IMR-90 (cell line): ENCODE results near the gene TNIP2. TPM values are rescaled to one million over a fixed set of nuclear protein-coding genes. Genes with fewer than 3 reads are reported as not detected.

Experiments
- ATAC-seq: fragments of 200-7000 bp; cut with Tn5 transposase; 2 replicates; pipeline ENCODE4 v1.9.1; 2020; ENCODE audit warnings: low read depth, mild to moderate bottlenecking, moderate library complexity
- BruUV-seq: library from RNA; stranded (reverse); fragments of 400-500 nt; replicated peaks from 2 replicates; lab custom pipeline; 2021; lab: Mats Ljungman, UMichigan
- CTCF ChIA-PET: fragments of 300-600 bp; formaldehyde crosslinking; extraction: SDS; loops from one replicate; lab custom pipeline; 2021; ENCODE audit warnings: antibody characterized with exemption; lab: Yijun Ruan, JAX
- POLR2A ChIA-PET: fragments of 300-600 bp; sonication (Branson Sonifier 250); formaldehyde crosslinking; loops from one replicate; lab custom pipeline; 2022; ENCODE audit warnings: antibody characterized with exemption; ENCODE audit not compliant: unreplicated experiment; lab: Charles Lee
- DNase-seq: peaks from one replicate; pipeline ENCODE4 v3.0.0; 2013
- H2AFZ ChIP-seq: replicated peaks from 2 replicates; pipeline ENCODE3; 2013; ENCODE audit warnings: low read length, mild to moderate bottlenecking; ENCODE audit not compliant: poor library complexity
- H2AK5ac ChIP-seq: 2 replicates; pipeline ENCODE4 v1.6.1; 2013; ENCODE audit warnings: low read depth, low read length, inconsistent platforms
- H2AK9ac ChIP-seq: replicated peaks from 2 replicates; pipeline ENCODE3; 2013; ENCODE audit warnings: mild to moderate bottlenecking, low read depth, low read length, moderate library complexity; ENCODE audit not compliant: poor library complexity
- H2BK120ac ChIP-seq: 2 replicates; pipeline ENCODE4 v1.6.1; 2013; ENCODE audit warnings: low read depth, low read length, inconsistent platforms
- H2BK15ac ChIP-seq: 3 replicates; pipeline ENCODE4 v1.6.1; 2013; ENCODE audit warnings: low read depth, low read length, inconsistent platforms
- H2BK20ac ChIP-seq: 2 replicates; pipeline ENCODE4 v1.6.1; 2013; ENCODE audit warnings: low read depth, mild to moderate bottlenecking, inconsistent platforms, low read length, moderate library complexity
- H2BK5ac ChIP-seq: 2 replicates; pipeline ENCODE4 v1.6.1; 2013; ENCODE audit warnings: mild to moderate bottlenecking, low read depth, low read length, inconsistent platforms; ENCODE audit not compliant: poor library complexity, severe bottlenecking
- H3K14ac ChIP-seq: replicated peaks from 2 replicates; pipeline ENCODE4 v1.6.1; 2013; ENCODE audit warnings: low read depth, low read length, inconsistent platforms
- H3K18ac ChIP-seq: 2 replicates; pipeline ENCODE4 v1.6.1; 2013; ENCODE audit warnings: low read depth, low read length, control low read depth
- H3K23ac ChIP-seq: 2 replicates; pipeline ENCODE4 v1.6.1; 2013; ENCODE audit warnings: low read depth, low read length, inconsistent platforms
- H3K27ac ChIP-seq: 2 replicates; pipeline ENCODE4 v1.5.1; 2013; ENCODE audit warnings: mild to moderate bottlenecking, control low read depth, low read length; ENCODE audit not compliant: insufficient read depth
- H3K27me3 ChIP-seq: 2 replicates; pipeline ENCODE4 v1.6.1; 2013; ENCODE audit warnings: low read length; ENCODE audit not compliant: control insufficient read depth, insufficient read depth
- H3K36me3 ChIP-seq: 2 replicates; pipeline ENCODE4 v1.6.1; 2013; ENCODE audit warnings: low read length, mixed read lengths; ENCODE audit not compliant: control insufficient read depth, insufficient read depth
- H3K4ac ChIP-seq: 2 replicates; pipeline ENCODE4 v1.6.1; 2013; ENCODE audit warnings: low read depth, low read length, inconsistent platforms
- H3K4me1 ChIP-seq: 2 replicates; pipeline ENCODE4 v1.6.1; 2013; ENCODE audit warnings: low read length, mixed read lengths; ENCODE audit not compliant: control insufficient read depth, insufficient read depth
- H3K4me2 ChIP-seq: 2 replicates; pipeline ENCODE4 v1.6.1; 2013; ENCODE audit warnings: low read depth, mild to moderate bottlenecking, control low read depth, low read length, moderate library complexity
- H3K4me3 ChIP-seq: 2 replicates; pipeline ENCODE4 v1.5.1; 2013; ENCODE audit warnings: low read depth, mild to moderate bottlenecking, control low read depth, low read length, moderate library complexity; ENCODE audit not compliant: insufficient read depth
- H3K56ac ChIP-seq: 2 replicates; pipeline ENCODE4 v1.6.1; 2013; ENCODE audit warnings: low read length, inconsistent platforms; ENCODE audit not compliant: insufficient read depth; ENCODE audit errors: extremely low read depth
- H3K79me1 ChIP-seq, 2 experiments: 2 replicates each; pipeline ENCODE4 v1.6.1; 2013; ENCODE audit warnings: low read length in 2 of 2, inconsistent platforms in 1 of 2, low read depth in 1 of 2
- H3K9ac ChIP-seq: 2 replicates; pipeline ENCODE4 v1.6.1; 2013; ENCODE audit warnings: low read depth, low read length, control low read depth
- H3K9me1 ChIP-seq: 2 replicates; pipeline ENCODE4 v1.6.1; 2013; ENCODE audit warnings: low read length, inconsistent platforms; ENCODE audit not compliant: insufficient read depth
- H3K9me3 ChIP-seq: 2 replicates; pipeline ENCODE4 v1.6.1; 2013; ENCODE audit warnings: low read length; ENCODE audit not compliant: control insufficient read depth, insufficient read depth
- H4K20me1 ChIP-seq: 2 replicates; pipeline ENCODE4 v1.6.1; 2013; ENCODE audit warnings: low read length, inconsistent platforms; ENCODE audit not compliant: insufficient read depth
- H4K5ac ChIP-seq: 2 replicates; pipeline ENCODE4 v1.6.1; 2013; ENCODE audit warnings: mild to moderate bottlenecking, low read depth, low read length, control low read depth
- H4K8ac ChIP-seq, 2 experiments: 2 replicates each; pipeline ENCODE4 v1.6.1; 2013; ENCODE audit warnings: low read depth in 2 of 2, low read length in 2 of 2, control low read depth in 1 of 2, inconsistent platforms in 1 of 2
- H4K91ac ChIP-seq: 2 replicates; pipeline ENCODE4 v1.6.1; 2013; ENCODE audit warnings: low read depth, low read length, inconsistent platforms; ENCODE audit not compliant: insufficient read depth
- BHLHE40 ChIP-seq: fragments of 150-350 bp; IDR thresholded peaks from 2 replicates; pipeline ENCODE4 v1.6.1; 2016; ENCODE audit warnings: mild to moderate bottlenecking, low read depth, low read length
- CEBPB ChIP-seq: IDR thresholded peaks from 2 replicates; pipeline ENCODE4 v1.6.1; 2012; ENCODE audit warnings: low read depth, low read length, improper control_type of control experiment
- CHD1 ChIP-seq: IDR thresholded peaks from 2 replicates; pipeline ENCODE4 v1.6.1; 2012; ENCODE audit warnings: low read depth, low read length, improper control_type of control experiment
- CTCF ChIP-seq: conservative IDR thresholded peaks from 2 replicates; pipeline ENCODE4 v1.5.1; 2012; ENCODE audit warnings: mild to moderate bottlenecking, low read depth, low read length, improper control_type of control experiment
- FOS ChIP-seq: fragments of 150-350 bp; IDR thresholded peaks from 2 replicates; pipeline ENCODE4 v1.6.1; 2016; ENCODE audit warnings: low read depth, low read length
- MAFK ChIP-seq: IDR thresholded peaks from 2 replicates; pipeline ENCODE4 v1.6.1; 2012; ENCODE audit warnings: low read depth, low read length, improper control_type of control experiment
- MAZ ChIP-seq: IDR thresholded peaks from 2 replicates; pipeline ENCODE4 v1.6.1; 2012; ENCODE audit warnings: low read depth, mild to moderate bottlenecking, low read length, improper control_type of control experiment, moderate library complexity, borderline replicate concordance
- MXI1 ChIP-seq: IDR thresholded peaks from 2 replicates; pipeline ENCODE4 v1.6.1; 2012; ENCODE audit warnings: low read depth, mild to moderate bottlenecking, low read length, moderate library complexity, borderline replicate concordance
- NFE2L2 ChIP-seq: fragments of 150-350 bp; IDR thresholded peaks from 2 replicates; pipeline ENCODE4 v1.6.1; 2016; ENCODE audit warnings: low read depth, mild to moderate bottlenecking, low read length
- POLR2A ChIP-seq: IDR thresholded peaks from 2 replicates; pipeline ENCODE4 v1.6.1; 2012; ENCODE audit warnings: mild to moderate bottlenecking, low read depth, low read length
- RAD21 ChIP-seq: IDR thresholded peaks from 2 replicates; pipeline ENCODE4 v1.6.1; 2012; ENCODE audit warnings: low read length, improper control_type of control experiment
- RCOR1 ChIP-seq: IDR thresholded peaks from 2 replicates; pipeline ENCODE4 v1.6.1; 2012; ENCODE audit warnings: mild to moderate bottlenecking, low read length, improper control_type of control experiment; ENCODE audit not compliant: insufficient replicate concordance
- RFX5 ChIP-seq: IDR thresholded peaks from 2 replicates; pipeline ENCODE4 v1.8.0; 2012; ENCODE audit warnings: low read depth, mild to moderate bottlenecking, low read length, moderate library complexity
- SMC3 ChIP-seq: fragments of 150-350 bp; IDR thresholded peaks from 2 replicates; pipeline ENCODE4 v1.6.1; 2016; ENCODE audit warnings: low read depth, mild to moderate bottlenecking, antibody characterized with exemption, low read length, moderate library complexity
- WGBS, 2 experiments: methylation state at CpG; one replicate each; pipeline versions ENCODE4 v1.1.5 to v1.1.7; 2013; ENCODE audit warnings: missing lambda C conversion rate in 2 of 2; ENCODE audit not compliant: insufficient read length in 1 of 2; ENCODE audit errors: extremely low coverage in 2 of 2; 5-methylcytosine and 5-hydroxymethylcytosine counted together
- dilution Hi-C: fragments of 300-500 bp; cut with HindIII; formaldehyde crosslinking; loops from one replicate; pipeline ENCODE4 v1.14.3; 2018; ENCODE audit warnings: low sequenced_read_pairs; ENCODE audit not compliant: unreplicated experiment
- in situ Hi-C: fragments of 300-500 bp; cut with MboI; formaldehyde crosslinking; loops from 3 replicates; pipeline ENCODE4 v1.14.3; 2019; ENCODE audit warnings: low sequenced_read_pairs, inconsistent platforms, mixed read lengths
- intact Hi-C: fragments of 100-400 bp; cut with micrococcal nuclease; formaldehyde crosslinking; loops from 2 replicates; pipeline ENCODE4 v1.10.0; 2022
- polyA plus RNA-seq, 3 experiments: library from polyadenylated mRNA; depleted of rRNA; stranded (reverse); fragments of >200 nt; gene quantifications; 2 replicates each; pipeline ENCODE4 v1.2.3, GENCODE V29; 2012; ENCODE audit warnings: low replicate concordance in 1 of 3
- total RNA-seq: library from RNA; depleted of rRNA; stranded (reverse); fragments of >200 nt; gene quantifications from 2 replicates; pipeline ENCODE4 v1.2.3, GENCODE V29; 2012
- TF ChIP-seq, protein P1 (sequence below): fragments of 150-350 bp; IDR thresholded peaks from 2 replicates; pipeline ENCODE4 v1.6.1; 2017; ENCODE audit warnings: mild to moderate bottlenecking, antibody characterized with exemption, low read length, low read depth
- TF ChIP-seq, protein P2 (sequence below): fragments of 150-350 bp; IDR thresholded peaks from 2 replicates; pipeline ENCODE4 v1.6.1; 2016; ENCODE audit warnings: low read depth, mild to moderate bottlenecking, low read length, moderate library complexity, borderline replicate concordance

The TNIP2 gene
- total and polyA plus RNA-seq, 2 of the 4 experiments (the other 2 are of a cell fraction), result 33.3 to 38.5 TPM

- H3K14ac ChIP-seq, result no peak overlapping the region
- no peaks in the 10 kb centered on the region for H4K20me1 ChIP-seq
- H3K18ac ChIP-seq, result no peak overlapping the region
- ATAC-seq (no peak), DNase-seq (no peak)
- H4K91ac ChIP-seq, result no peak overlapping the region
- 76% methylated on average over 4 of the region's 5 CpGs; no CpG with 5 or more reads in 1 of the 2 experiments for WGBS, 2 experiments
- no peaks in the 10 kb centered on the region for H3K9me1 ChIP-seq
- dilution Hi-C loops (no loop called here), intact Hi-C loops (loop anchor here (5.0 kb wide), 2 partner anchors 130 to 275 kb away; no protein-coding TSS in a partner anchor), in situ Hi-C loops (loop anchor here (25.0 kb wide), 1 partner anchor 275 kb away; no protein-coding TSS in a partner anchor)
- no peak overlapping the region for H2BK5ac ChIP-seq
- ChIA-PET POLR2A (no interaction called here), CTCF (no interaction called here)
- no peak overlapping the region for H2AFZ ChIP-seq
- no peak overlapping the region for H3K9ac ChIP-seq
- H3K9me3 ChIP-seq, result no peaks in the 10 kb centered on the region
- H3K23ac ChIP-seq, result no peak overlapping the region
- no peak overlapping the region for H3K56ac ChIP-seq
- no peak overlapping the region; the same call in 1 of the 2 replicates for H2AK5ac ChIP-seq
- H2BK120ac ChIP-seq, result no peak overlapping the region
- no peak overlapping the region for H2BK15ac ChIP-seq
- H3K36me3 ChIP-seq, result no peaks in the 10 kb centered on the region
- peaks cover 1% of the 10 kb centered on the region; the same call in 1 of the 2 replicates for H3K4me1 ChIP-seq
- no peak overlapping the region for H3K27ac ChIP-seq
- BruUV-seq, result no TSS peak
- H2AK9ac ChIP-seq, result no peak overlapping the region
- no peaks in the 10 kb centered on the region for H3K27me3 ChIP-seq
- no peak for TF ChIP-seq FOS
- TF ChIP-seq, protein P1, sequence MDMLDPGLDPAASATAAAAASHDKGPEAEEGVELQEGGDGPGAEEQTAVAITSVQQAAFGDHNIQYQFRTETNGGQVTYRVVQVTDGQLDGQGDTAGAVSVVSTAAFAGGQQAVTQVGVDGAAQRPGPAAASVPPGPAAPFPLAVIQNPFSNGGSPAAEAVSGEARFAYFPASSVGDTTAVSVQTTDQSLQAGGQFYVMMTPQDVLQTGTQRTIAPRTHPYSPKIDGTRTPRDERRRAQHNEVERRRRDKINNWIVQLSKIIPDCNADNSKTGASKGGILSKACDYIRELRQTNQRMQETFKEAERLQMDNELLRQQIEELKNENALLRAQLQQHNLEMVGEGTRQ, result no peak
- no peak for TF ChIP-seq RFX5
- TF ChIP-seq CTCF, result no peak
- TF ChIP-seq, protein P2, sequence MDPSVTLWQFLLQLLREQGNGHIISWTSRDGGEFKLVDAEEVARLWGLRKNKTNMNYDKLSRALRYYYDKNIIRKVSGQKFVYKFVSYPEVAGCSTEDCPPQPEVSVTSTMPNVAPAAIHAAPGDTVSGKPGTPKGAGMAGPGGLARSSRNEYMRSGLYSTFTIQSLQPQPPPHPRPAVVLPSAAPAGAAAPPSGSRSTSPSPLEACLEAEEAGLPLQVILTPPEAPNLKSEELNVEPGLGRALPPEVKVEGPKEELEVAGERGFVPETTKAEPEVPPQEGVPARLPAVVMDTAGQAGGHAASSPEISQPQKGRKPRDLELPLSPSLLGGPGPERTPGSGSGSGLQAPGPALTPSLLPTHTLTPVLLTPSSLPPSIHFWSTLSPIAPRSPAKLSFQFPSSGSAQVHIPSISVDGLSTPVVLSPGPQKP, result no peak
- TF ChIP-seq BHLHE40, result no peak
- no peak for TF ChIP-seq MXI1
- no peak for TF ChIP-seq RCOR1
- no peak for TF ChIP-seq MAFK
- TF ChIP-seq CEBPB, result no peak
- TF ChIP-seq MAZ, result no peak
- no peak for TF ChIP-seq RAD21
- no peak for TF ChIP-seq CHD1
- no peak for TF ChIP-seq NFE2L2
- no peak for TF ChIP-seq POLR2A
- TF ChIP-seq SMC3, result no peak
- no peak overlapping the region for H4K5ac ChIP-seq
- no peak overlapping the region for H3K4me3 ChIP-seq
- H3K4me2 ChIP-seq, result no peak overlapping the region
- no peaks in the 10 kb centered on the region for H3K79me1 ChIP-seq
- H3K4ac ChIP-seq, result no peak overlapping the region
- H2BK20ac ChIP-seq, result no peak overlapping the region
- H4K8ac ChIP-seq, result no peak overlapping the region
These were observed 5.9 kb upstream of the TNIP2 start for GRCh38 chr4:2762048-2762447.
